ENCODE data around the gene SYCP2L.

GRCh38 chr6:10837622-10837994 is 49.2 kb upstream of the SYCP2L start:
- no peak for TF ChIP-seq CTCF (IDR thresholded peaks at IDR 0.05)
- TF ChIP-seq POLR2A (IDR thresholded peaks at IDR 0.05), result no peak
